Measurements from ENCODE around the gene NUDT4B.
"Not testable (repeated sequence)": the region's sequence is repeated elsewhere in the genome, so short reads cannot be mapped to it uniquely, and the experiment has no call there.

The NUDT4B gene

GRCh38 chr1:148748563-148749334, at the start of gene NUDT4B:
Gene NUDT4B (plus strand): TSS chr1:148748774. CDS start chr1:148748953, 179 bp downstream.
- not testable (repeated sequence) for H3K4me1 ChIP-seq (ENCODE audit: insufficient read depth, low read length); H3K9me3 ChIP-seq (ENCODE audit: low read length); H3K36me3 ChIP-seq (ENCODE audit: insufficient read depth, low read length); H3K27ac ChIP-seq (ENCODE audit: low read depth, low read length); H3K4me3 ChIP-seq (ENCODE audit: low read depth in 1 of 2, low read length in 2 of 2); H3K9ac ChIP-seq (ENCODE audit: low read length); H3K27me3 ChIP-seq (ENCODE audit: control insufficient read depth in 1 of 2, insufficient read depth in 2 of 2, low read length in 2 of 2)

DNA sequence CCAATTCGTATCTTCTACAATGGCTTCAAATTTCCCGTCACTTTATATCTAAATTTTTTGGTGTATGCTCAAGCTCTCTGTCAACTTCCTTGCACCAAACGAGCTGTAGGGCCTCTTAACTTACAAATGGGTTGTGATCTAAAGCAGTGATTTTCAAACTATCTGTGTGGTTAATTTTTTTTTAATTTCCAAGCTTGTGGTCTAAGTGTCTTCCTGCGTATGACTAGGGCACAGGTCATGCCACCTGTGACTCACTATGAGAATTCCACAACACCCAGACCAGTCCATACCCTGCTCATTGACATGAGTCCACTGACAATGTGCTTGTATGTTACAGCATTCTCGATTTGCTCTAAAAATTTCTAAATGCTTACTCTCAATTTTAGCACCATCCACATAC, 49.2 kb upstream of the NUDT4B start:
- not testable (repeated sequence) for H3K4me1 ChIP-seq (ENCODE audit: insufficient read depth, low read length); H3K36me3 ChIP-seq (ENCODE audit: insufficient read depth, low read length); H3K27me3 ChIP-seq (ENCODE audit: control insufficient read depth in 1 of 2, insufficient read depth in 2 of 2, low read length in 2 of 2); H3K9me3 ChIP-seq (ENCODE audit: low read length); H3K27ac ChIP-seq (ENCODE audit: low read depth, low read length); H3K9ac ChIP-seq (ENCODE audit: low read length); H3K4me3 ChIP-seq (ENCODE audit: low read depth in 1 of 2, low read length in 2 of 2)

GRCh38 chr1:148702242-148702641, 46.3 kb upstream of the NUDT4B start:
- H3K4me3 ChIP-seq (ENCODE audit: low read depth in 1 of 2, low read length in 2 of 2); H3K9me3 ChIP-seq (ENCODE audit: low read length); H3K36me3 ChIP-seq (ENCODE audit: insufficient read depth, low read length); H3K27ac ChIP-seq (ENCODE audit: low read depth, low read length); H3K4me1 ChIP-seq (ENCODE audit: insufficient read depth, low read length); H3K9ac ChIP-seq (ENCODE audit: low read length); H3K27me3 ChIP-seq (ENCODE audit: control insufficient read depth in 1 of 2, insufficient read depth in 2 of 2, low read length in 2 of 2): not testable (repeated sequence)

DNA sequence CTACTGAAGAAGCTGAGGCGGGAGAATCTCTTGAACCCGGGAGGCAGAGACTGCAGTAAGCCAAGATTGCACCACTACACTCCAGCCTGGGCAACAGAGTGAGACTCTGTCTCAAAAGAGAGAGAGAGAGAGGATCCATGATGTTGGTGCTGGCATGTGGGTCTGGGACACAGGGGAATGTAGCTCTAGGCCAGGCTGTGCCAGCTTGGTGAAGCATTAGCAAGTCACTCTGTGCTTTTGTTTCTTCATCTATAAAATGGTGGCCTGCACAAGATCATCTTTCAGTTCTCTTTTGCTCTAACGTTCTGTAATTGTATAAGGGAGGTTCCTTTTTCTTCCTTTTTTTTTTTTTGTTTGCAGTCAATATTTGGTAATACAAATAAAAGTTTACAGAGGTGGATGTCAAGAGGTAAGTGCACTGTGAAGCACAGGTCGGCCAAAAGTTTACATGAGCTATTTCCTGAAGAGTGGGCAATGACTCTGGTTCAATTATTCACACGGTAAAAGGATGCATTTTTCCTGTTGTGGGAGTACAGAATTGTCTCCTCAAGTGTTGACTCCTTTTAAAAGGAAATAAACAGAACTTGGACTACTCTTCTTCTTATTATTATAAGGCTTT, 44.5 kb upstream of the NUDT4B start:
- H3K27me3 ChIP-seq (ENCODE audit: control insufficient read depth in 1 of 2, insufficient read depth in 2 of 2, low read length in 2 of 2); H3K9ac ChIP-seq (ENCODE audit: low read length); H3K36me3 ChIP-seq (ENCODE audit: insufficient read depth, low read length); H3K9me3 ChIP-seq (ENCODE audit: low read length); H3K4me1 ChIP-seq (ENCODE audit: insufficient read depth, low read length); H3K27ac ChIP-seq (ENCODE audit: low read depth, low read length); H3K4me3 ChIP-seq (ENCODE audit: low read depth in 1 of 2, low read length in 2 of 2): not testable (repeated sequence)

DNA sequence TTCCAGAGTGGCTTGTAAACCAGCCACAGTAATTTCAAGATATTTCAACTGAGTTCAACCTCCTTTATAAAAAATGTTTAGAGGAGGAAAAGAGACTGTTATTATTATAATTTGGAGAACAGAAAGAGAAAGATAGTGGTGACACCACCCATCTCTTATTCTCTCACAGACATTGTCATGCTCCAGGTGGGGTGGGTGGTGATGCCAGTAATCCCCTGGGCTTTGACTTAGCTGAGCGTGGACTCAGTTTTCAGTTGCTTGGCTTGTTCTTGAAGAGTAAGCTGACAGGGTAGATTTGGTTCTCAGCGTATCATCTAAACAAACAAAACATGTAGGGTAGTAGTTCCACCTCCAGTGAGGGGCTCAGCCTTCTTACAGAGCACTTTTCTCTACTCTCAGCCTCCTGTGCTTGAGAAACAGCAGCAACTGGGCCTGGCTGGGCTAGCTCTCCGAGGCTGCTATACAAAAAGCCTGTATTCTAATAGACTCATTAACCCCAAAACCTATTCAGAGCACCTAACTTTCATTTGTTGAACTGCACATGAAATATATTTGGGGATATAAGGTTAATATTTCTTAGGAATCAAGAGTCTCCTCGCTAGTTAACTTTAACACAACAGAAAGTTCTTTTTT, 43.1 kb upstream of the NUDT4B start:
- not testable (repeated sequence) for H3K36me3 ChIP-seq (ENCODE audit: insufficient read depth, low read length); H3K4me3 ChIP-seq (ENCODE audit: low read depth in 1 of 2, low read length in 2 of 2); H3K27me3 ChIP-seq (ENCODE audit: control insufficient read depth in 1 of 2, insufficient read depth in 2 of 2, low read length in 2 of 2); H3K9me3 ChIP-seq (ENCODE audit: low read length); H3K27ac ChIP-seq (ENCODE audit: low read depth, low read length); H3K9ac ChIP-seq (ENCODE audit: low read length); H3K4me1 ChIP-seq (ENCODE audit: insufficient read depth, low read length)

- H3K9me3 ChIP-seq (ENCODE audit: low read length); H3K4me3 ChIP-seq (ENCODE audit: low read depth in 1 of 2, low read length in 2 of 2); H3K9ac ChIP-seq (ENCODE audit: low read length): not testable (repeated sequence)
Measured at GRCh38 chr1:148708779-148709333, 39.7 kb upstream of the NUDT4B start.

GRCh38 chr1:148710772-148711523, 37.6 kb upstream of the NUDT4B start:
- not testable (repeated sequence) for H3K27me3 ChIP-seq (ENCODE audit: control insufficient read depth in 1 of 2, insufficient read depth in 2 of 2, low read length in 2 of 2); H3K9me3 ChIP-seq (ENCODE audit: low read length); H3K9ac ChIP-seq (ENCODE audit: low read length); H3K27ac ChIP-seq (ENCODE audit: low read depth, low read length); H3K4me1 ChIP-seq (ENCODE audit: insufficient read depth, low read length); H3K4me3 ChIP-seq (ENCODE audit: low read depth in 1 of 2, low read length in 2 of 2); H3K36me3 ChIP-seq (ENCODE audit: insufficient read depth, low read length)

More at GRCh38 chr1:148708779-148709333, 39.7 kb upstream of the NUDT4B start:
- not testable (repeated sequence) for H3K27ac ChIP-seq (ENCODE audit: low read depth, low read length); H3K36me3 ChIP-seq (ENCODE audit: insufficient read depth, low read length); H3K4me1 ChIP-seq (ENCODE audit: insufficient read depth, low read length); H3K27me3 ChIP-seq (ENCODE audit: control insufficient read depth in 1 of 2, insufficient read depth in 2 of 2, low read length in 2 of 2)

GRCh38 chr1:148712353-148712752, 36.2 kb upstream of the NUDT4B start:
- not testable (repeated sequence) for H3K36me3 ChIP-seq (ENCODE audit: insufficient read depth, low read length); H3K27me3 ChIP-seq (ENCODE audit: control insufficient read depth in 1 of 2, insufficient read depth in 2 of 2, low read length in 2 of 2); H3K4me3 ChIP-seq (ENCODE audit: low read depth in 1 of 2, low read length in 2 of 2); H3K9me3 ChIP-seq (ENCODE audit: low read length); H3K9ac ChIP-seq (ENCODE audit: low read length); H3K27ac ChIP-seq (ENCODE audit: low read depth, low read length); H3K4me1 ChIP-seq (ENCODE audit: insufficient read depth, low read length)

DNA sequence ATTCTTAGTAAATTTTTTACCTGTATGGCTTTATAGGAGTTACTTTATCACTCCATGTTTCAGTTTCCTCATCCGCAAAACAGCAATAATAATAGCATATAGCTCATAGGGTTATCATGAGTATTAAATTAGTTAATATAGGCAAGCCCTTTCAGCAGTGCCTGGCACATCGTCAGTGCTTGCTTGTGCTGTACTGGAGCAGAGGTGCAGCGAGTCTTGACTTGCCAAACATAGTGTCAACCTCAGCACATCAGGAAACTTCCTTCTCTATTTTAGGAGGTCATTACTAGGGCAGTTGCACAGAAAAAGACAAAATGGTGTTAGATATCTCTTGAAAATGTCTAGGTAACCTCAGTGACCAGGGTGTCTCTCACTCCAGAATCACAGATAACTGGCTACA, 33.1 kb upstream of the NUDT4B start:
- not testable (repeated sequence) for H3K4me1 ChIP-seq (ENCODE audit: insufficient read depth, low read length); H3K27ac ChIP-seq (ENCODE audit: low read depth, low read length); H3K9me3 ChIP-seq (ENCODE audit: low read length); H3K9ac ChIP-seq (ENCODE audit: low read length); H3K4me3 ChIP-seq (ENCODE audit: low read depth in 1 of 2, low read length in 2 of 2); H3K27me3 ChIP-seq (ENCODE audit: control insufficient read depth in 1 of 2, insufficient read depth in 2 of 2, low read length in 2 of 2); H3K36me3 ChIP-seq (ENCODE audit: insufficient read depth, low read length)

DNA sequence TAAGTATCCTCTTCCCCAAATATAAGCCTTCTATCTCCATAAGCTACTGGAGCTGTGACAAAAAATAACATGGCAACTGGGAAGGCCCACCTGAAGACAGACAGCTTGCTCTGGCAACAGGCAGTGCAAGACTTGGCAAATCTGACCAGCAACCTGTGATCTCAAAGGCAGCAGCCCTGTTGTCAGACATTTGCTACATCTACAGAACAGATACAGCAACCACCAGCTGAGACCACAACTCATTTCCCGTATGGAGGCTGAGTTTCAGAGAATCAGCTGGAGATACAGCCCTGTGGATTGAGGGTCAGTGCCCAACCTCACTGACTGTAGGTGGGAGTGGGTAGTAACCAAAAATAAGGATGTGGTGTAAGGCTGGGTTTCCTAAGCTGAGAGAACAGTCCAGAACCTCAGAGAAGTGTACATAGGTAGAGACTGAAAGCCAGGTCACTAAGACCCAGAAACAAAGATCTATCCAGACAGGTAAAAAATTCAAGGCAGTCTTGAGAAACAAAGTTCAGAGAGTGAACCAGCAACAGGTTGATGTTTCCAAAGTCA, 31.5 kb upstream of the NUDT4B start:
- H3K4me3 ChIP-seq (ENCODE audit: low read depth in 1 of 2, low read length in 2 of 2); H3K27me3 ChIP-seq (ENCODE audit: control insufficient read depth in 1 of 2, insufficient read depth in 2 of 2, low read length in 2 of 2); H3K4me1 ChIP-seq (ENCODE audit: insufficient read depth, low read length); H3K9me3 ChIP-seq (ENCODE audit: low read length); H3K27ac ChIP-seq (ENCODE audit: low read depth, low read length); H3K9ac ChIP-seq (ENCODE audit: low read length); H3K36me3 ChIP-seq (ENCODE audit: insufficient read depth, low read length): not testable (repeated sequence)

- not testable (repeated sequence) for H3K36me3 ChIP-seq (ENCODE audit: insufficient read depth, low read length); H3K27me3 ChIP-seq (ENCODE audit: control insufficient read depth in 1 of 2, insufficient read depth in 2 of 2, low read length in 2 of 2); H3K4me3 ChIP-seq (ENCODE audit: low read depth in 1 of 2, low read length in 2 of 2); H3K27ac ChIP-seq (ENCODE audit: low read depth, low read length); H3K9ac ChIP-seq (ENCODE audit: low read length); H3K4me1 ChIP-seq (ENCODE audit: insufficient read depth, low read length); H3K9me3 ChIP-seq (ENCODE audit: low read length)
Measured at GRCh38 chr1:148720918-148721317, 27.7 kb upstream of the NUDT4B start.
